GM23338 (cell line): ENCODE results near the gene SLC4A5. TPM values are rescaled to one million over a fixed set of nuclear protein-coding genes. Genes with fewer than 3 reads are reported as not detected.

Source experiments
- ATAC-seq: fragments of 200-7000 bp; cut with Tn5 transposase; 3 replicates; pipeline ENCODE4 v1.9.1; 2020
- DNase-seq: peaks from one replicate; pipeline ENCODE4 v3.0.0-alpha.2; 2015; ENCODE audit warnings: low spot score
- H2AFZ ChIP-seq: fragments of 200-600 bp; sonication (generic); 2 replicates; pipeline ENCODE4 v1.8.0; 2016; ENCODE audit warnings: antibody characterized with exemption, mild to moderate bottlenecking, moderate library complexity
- H3F3A ChIP-seq: fragments of 200-600 bp; sonication (generic); replicated peaks from 2 replicates; pipeline ENCODE4 v1.8.0; 2017; ENCODE audit warnings: antibody characterized with exemption, mixed run types, low read depth
- H3K27ac ChIP-seq: fragments of 200-600 bp; sonication (generic); 2 replicates; pipeline ENCODE4 v1.6.1; 2016; ENCODE audit warnings: low read depth
- H3K27me3 ChIP-seq: fragments of 200-600 bp; sonication (generic); 2 replicates; pipeline ENCODE4 v1.8.0; 2016; ENCODE audit warnings: mild to moderate bottlenecking, mixed run types, moderate library complexity; ENCODE audit not compliant: insufficient read depth
- H3K36me3 ChIP-seq: fragments of 200-600 bp; sonication (generic); 2 replicates; pipeline ENCODE4 v1.8.0; 2016; ENCODE audit warnings: mild to moderate bottlenecking; ENCODE audit not compliant: insufficient read depth
- H3K4me1 ChIP-seq: fragments of 200-600 bp; sonication (generic); 2 replicates; pipeline ENCODE4 v1.8.0; 2016; ENCODE audit warnings: mild to moderate bottlenecking, moderate library complexity; ENCODE audit not compliant: insufficient read depth
- H3K4me2 ChIP-seq: fragments of 200-600 bp; sonication (generic); 2 replicates; pipeline ENCODE4 v1.7.1; 2017; ENCODE audit warnings: mixed run types
- H3K4me3 ChIP-seq: fragments of 200-600 bp; sonication (generic); 2 replicates; pipeline ENCODE4 v1.6.1; 2016; ENCODE audit warnings: mixed run types
- H3K79me2 ChIP-seq: fragments of 200-600 bp; sonication (generic); replicated peaks from 2 replicates; pipeline ENCODE4 v1.8.0; 2017; ENCODE audit warnings: mild to moderate bottlenecking; ENCODE audit not compliant: insufficient read depth
- H3K9me2 ChIP-seq: fragments of 200-600 bp; sonication (generic); 2 replicates; pipeline ENCODE4 v1.8.0; 2017; ENCODE audit not compliant: insufficient read depth
- H4K20me1 ChIP-seq: fragments of 200-600 bp; sonication (generic); replicated peaks from 2 replicates; pipeline ENCODE4 v1.8.0; 2017; ENCODE audit warnings: mild to moderate bottlenecking; ENCODE audit not compliant: insufficient read depth
- H3K27ac Mint-ChIP-seq: 2 replicates; pipeline ENCODE4 v1.8.0; 2020; ENCODE audit warnings: inconsistent platforms, mild to moderate bottlenecking, moderate library complexity, mixed read lengths
- H3K27me3 Mint-ChIP-seq: 3 replicates; pipeline ENCODE4 v1.8.0; 2022; ENCODE audit warnings: low read depth, mild to moderate bottlenecking, moderate library complexity, mixed read lengths, inconsistent platforms; ENCODE audit not compliant: insufficient read depth, poor library complexity
- H3K36me3 Mint-ChIP-seq: 3 replicates; pipeline ENCODE4 v1.8.0; 2021; ENCODE audit warnings: low read depth, mild to moderate bottlenecking, inconsistent platforms, moderate library complexity, mixed read lengths
- H3K4me1 Mint-ChIP-seq: 3 replicates; pipeline ENCODE4 v1.8.0; 2020; ENCODE audit warnings: mild to moderate bottlenecking, inconsistent platforms, mixed read lengths
- H3K4me3 Mint-ChIP-seq: 3 replicates; pipeline ENCODE4 v1.8.0; 2021; ENCODE audit warnings: moderate library complexity, mild to moderate bottlenecking, inconsistent platforms, mixed read lengths
- H3K9me3 Mint-ChIP-seq: 3 replicates; pipeline ENCODE4 v1.8.0; 2020; ENCODE audit warnings: moderate library complexity, mild to moderate bottlenecking, inconsistent platforms, mixed read lengths
- CREB1 ChIP-seq: fragments of 250-450 bp; sonication (Bioruptor Pico); IDR thresholded peaks from 2 replicates; pipeline ENCODE4 v1.5.0; 2020; ENCODE audit warnings: low read depth, mild to moderate bottlenecking, moderate library complexity
- ETS1 ChIP-seq: IDR thresholded peaks from 2 replicates; pipeline ENCODE4 v1.6.1; 2016; ENCODE audit warnings: antibody characterized with exemption
- EZH2 ChIP-seq: fragments of 200-600 bp; sonication (generic); IDR thresholded peaks from one replicate; pipeline ENCODE4 v1.8.0; 2017; ENCODE audit warnings: antibody characterized with exemption, mild to moderate bottlenecking, low read depth; ENCODE audit not compliant: unreplicated experiment
- JUNB ChIP-seq: IDR thresholded peaks from one replicate; pipeline ENCODE4 v1.6.1; 2016; ENCODE audit warnings: antibody characterized with exemption; ENCODE audit not compliant: unreplicated experiment
- NANOG ChIP-seq: IDR thresholded peaks from 2 replicates; pipeline ENCODE4 v1.6.1; 2016; ENCODE audit warnings: antibody characterized with exemption, borderline replicate concordance
- POLR2AphosphoS5 ChIP-seq: IDR thresholded peaks from 2 replicates; pipeline ENCODE4 v1.6.1; 2016; ENCODE audit warnings: antibody characterized with exemption, low read depth
- STAT1 ChIP-seq: IDR thresholded peaks from one replicate; pipeline ENCODE4 v1.6.1; 2016; ENCODE audit warnings: antibody characterized with exemption; ENCODE audit not compliant: unreplicated experiment
- ZNF114 ChIP-seq: fragments of 250-450 bp; sonication (Bioruptor Pico); IDR thresholded peaks from 2 replicates; pipeline ENCODE4 v1.5.0; 2020; ENCODE audit warnings: mild to moderate bottlenecking, moderate library complexity
- ZNF331 ChIP-seq: fragments of 250-450 bp; sonication (Bioruptor Pico); IDR thresholded peaks from 2 replicates; pipeline ENCODE4 v1.5.0; 2020; ENCODE audit warnings: low read depth, mild to moderate bottlenecking, moderate library complexity
- polyA plus RNA-seq: library from polyadenylated mRNA; unstranded; fragments of >200 nt; fragmentation: Nextera tagmentation; extraction: Ambion mirVana; gene quantifications from 2 replicates; pipeline ENCODE4 v1.2.1, GENCODE V29; 2016
- total RNA-seq: library from RNA; depleted of rRNA; stranded (reverse); fragments of >200 nt; shearing (Covaris generic); gene quantifications from 2 replicates; pipeline ENCODE4 v1.2.3, GENCODE V29; 2014
- TF ChIP-seq, protein P1 (sequence below): IDR thresholded peaks from one replicate; pipeline ENCODE4 v1.6.1; 2018; ENCODE audit warnings: antibody characterized with exemption; ENCODE audit not compliant: unreplicated experiment

The SLC4A5 gene
- total and polyA plus RNA-seq, 2 experiments from 2014 or later, result 0.24 to 0.70 TPM

DNA sequence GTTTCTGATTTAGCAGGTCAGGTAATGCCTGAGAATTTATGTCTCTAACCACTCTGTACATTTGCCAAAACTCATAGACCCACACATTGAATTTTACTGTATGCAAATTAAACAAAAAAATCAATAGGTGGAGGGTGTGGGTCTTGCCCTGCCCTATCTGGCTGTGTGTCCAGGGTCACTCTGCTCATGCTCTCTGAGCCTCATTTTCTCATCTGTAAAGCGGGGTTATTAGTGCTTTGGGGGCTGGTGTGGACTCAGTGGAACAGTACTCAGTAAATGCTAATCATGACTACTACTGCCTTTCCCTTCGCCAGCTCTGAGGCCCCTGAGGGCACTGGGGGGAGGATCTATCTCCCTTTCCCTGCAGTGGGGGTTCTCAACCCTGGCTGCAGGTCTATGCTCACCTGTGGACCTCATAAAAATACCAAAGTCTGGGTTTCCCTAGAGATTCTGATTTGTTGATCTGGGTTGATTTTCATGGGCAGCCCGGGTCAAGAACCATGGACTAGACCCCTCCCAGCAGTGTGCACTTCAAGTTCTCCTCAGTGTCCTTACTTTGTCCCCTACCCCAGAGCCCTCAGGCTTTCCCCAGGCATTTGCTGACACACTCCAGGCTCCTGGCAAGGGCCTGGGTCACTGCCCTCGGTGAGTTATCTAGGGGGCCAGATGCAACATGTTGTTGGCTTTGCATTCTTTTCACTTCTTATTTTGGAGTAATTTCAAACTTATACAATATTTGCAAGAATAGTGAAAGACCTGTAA lies 117.3 kb downstream of the SLC4A5 start (continued):
- TF ChIP-seq, protein P1, sequence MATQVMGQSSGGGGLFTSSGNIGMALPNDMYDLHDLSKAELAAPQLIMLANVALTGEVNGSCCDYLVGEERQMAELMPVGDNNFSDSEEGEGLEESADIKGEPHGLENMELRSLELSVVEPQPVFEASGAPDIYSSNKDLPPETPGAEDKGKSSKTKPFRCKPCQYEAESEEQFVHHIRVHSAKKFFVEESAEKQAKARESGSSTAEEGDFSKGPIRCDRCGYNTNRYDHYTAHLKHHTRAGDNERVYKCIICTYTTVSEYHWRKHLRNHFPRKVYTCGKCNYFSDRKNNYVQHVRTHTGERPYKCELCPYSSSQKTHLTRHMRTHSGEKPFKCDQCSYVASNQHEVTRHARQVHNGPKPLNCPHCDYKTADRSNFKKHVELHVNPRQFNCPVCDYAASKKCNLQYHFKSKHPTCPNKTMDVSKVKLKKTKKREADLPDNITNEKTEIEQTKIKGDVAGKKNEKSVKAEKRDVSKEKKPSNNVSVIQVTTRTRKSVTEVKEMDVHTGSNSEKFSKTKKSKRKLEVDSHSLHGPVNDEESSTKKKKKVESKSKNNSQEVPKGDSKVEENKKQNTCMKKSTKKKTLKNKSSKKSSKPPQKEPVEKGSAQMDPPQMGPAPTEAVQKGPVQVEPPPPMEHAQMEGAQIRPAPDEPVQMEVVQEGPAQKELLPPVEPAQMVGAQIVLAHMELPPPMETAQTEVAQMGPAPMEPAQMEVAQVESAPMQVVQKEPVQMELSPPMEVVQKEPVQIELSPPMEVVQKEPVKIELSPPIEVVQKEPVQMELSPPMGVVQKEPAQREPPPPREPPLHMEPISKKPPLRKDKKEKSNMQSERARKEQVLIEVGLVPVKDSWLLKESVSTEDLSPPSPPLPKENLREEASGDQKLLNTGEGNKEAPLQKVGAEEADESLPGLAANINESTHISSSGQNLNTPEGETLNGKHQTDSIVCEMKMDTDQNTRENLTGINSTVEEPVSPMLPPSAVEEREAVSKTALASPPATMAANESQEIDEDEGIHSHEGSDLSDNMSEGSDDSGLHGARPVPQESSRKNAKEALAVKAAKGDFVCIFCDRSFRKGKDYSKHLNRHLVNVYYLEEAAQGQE, result no peak

GRCh38 chr2:74223941-74224770 lies 119.1 kb downstream of the SLC4A5 start:
- no peaks in the 10 kb centered on the region; the same call in 2 of the 3 replicates for H3K9me3 Mint-ChIP-seq
- no peak overlapping the region for H2AFZ ChIP-seq
- peaks cover 26% of the 10 kb centered on the region; the same call in 1 of the 2 replicates for H3F3A ChIP-seq
- peaks cover 29% of the 10 kb centered on the region for H3K4me1 Mint-ChIP-seq
- peaks cover 23% of the 10 kb centered on the region for H3K36me3 Mint-ChIP-seq
- no peak overlapping the region for H3K27ac Mint-ChIP-seq
- H3K27me3 Mint-ChIP-seq, result peaks cover 39% of the 10 kb centered on the region
- H4K20me1 ChIP-seq, result peaks cover 24% of the 10 kb centered on the region
- H3K9me2 ChIP-seq, result peaks cover 18% of the 10 kb centered on the region
- no peaks in the 10 kb centered on the region for H3K27me3 ChIP-seq
- H3K4me3 ChIP-seq, result no peak overlapping the region
- no peak for DNase-seq
- H3K36me3 ChIP-seq, result peaks cover 4% of the 10 kb centered on the region; the same call in 1 of the 2 replicates
- H3K79me2 ChIP-seq, result no peaks in the 10 kb centered on the region; the same call in 1 of the 2 replicates
- H3K4me1 ChIP-seq, result 0 out of 2 replicates have a peak, but pooled peaks cover 5% of the 10 kb centered on the region
- H3K4me2 ChIP-seq, result no peak overlapping the region
- no peak overlapping the region for H3K4me3 Mint-ChIP-seq
- H3K27ac ChIP-seq, result 0 out of 2 replicates have a peak overlapping the region, but pooled peaks have one; percentile 20
- ATAC-seq, result no peak
- TF ChIP-seq ETS1, result no peak
- no peak for TF ChIP-seq CREB1
- no peak for TF ChIP-seq JUNB
- no peak for TF ChIP-seq STAT1
- no peak for TF ChIP-seq ZNF114 (CRISPR knock-in tag)
- TF ChIP-seq, protein P1, result no peak
- no peak for TF ChIP-seq EZH2
- no peak for TF ChIP-seq POLR2AphosphoS5
- TF ChIP-seq NANOG, result no peak
- no peak for TF ChIP-seq ZNF331 (CRISPR knock-in tag)
